Prostate gland (tissue), 2 donors: ENCODE results near the gene ZMIZ1. TPM values are rescaled to one million over a fixed set of nuclear protein-coding genes. Genes with fewer than 3 reads are reported as not detected.

ENCODE experiments used
- DNase-seq: peaks from one replicate; pipeline ENCODE4 v3.0.0-alpha.2; 2019; ENCODE audit warnings: low spot score
- H3K27ac ChIP-seq, 2 donors: fragments of 200-600 bp; sonication (generic); 2 replicates each; pipeline ENCODE4 v1.5.1; 2017 to 2019
- H3K27me3 ChIP-seq: fragments of 200-600 bp; sonication (generic); replicated peaks from 2 replicates; pipeline ENCODE4 v1.5.1; 2019; ENCODE audit not compliant: insufficient read depth
- H3K36me3 ChIP-seq, 2 donors: fragments of 200-600 bp; sonication (generic); 1 replicate in 1 of 2; 2 replicates in 1 of 2; pipeline versions ENCODE4 v1.5.1 to v1.8.1; 2017 to 2019
- H3K4me1 ChIP-seq: fragments of 200-600 bp; sonication (generic); replicated peaks from 2 replicates; pipeline ENCODE4 v1.5.1; 2019
- H3K4me3 ChIP-seq, 2 donors: fragments of 200-600 bp; sonication (generic); 2 replicates each; pipeline ENCODE4 v1.5.1; 2017 to 2019
- H3K9me3 ChIP-seq: fragments of 200-600 bp; sonication (generic); 2 replicates; pipeline ENCODE4 v1.5.1; 2017
- CTCF ChIP-seq, 4 experiments: fragments of 200-600 bp in 2 of 4; fragments of 450-650 bp in 2 of 4; sonication (generic) in 2 of 4; IDR thresholded peaks; 1 replicate in 3 of 4; 2 replicates in 1 of 4; pipeline ENCODE4 v1.5.1; 2016 to 2019; ENCODE audit warnings: antibody characterized with exemption in 4 of 4, mild to moderate bottlenecking in 2 of 4, moderate library complexity in 2 of 4
- POLR2A ChIP-seq: fragments of 450-650 bp; IDR thresholded peaks from one replicate; pipeline ENCODE4 v1.6.1; 2016; ENCODE audit warnings: antibody characterized with exemption, mild to moderate bottlenecking
- POLR2AphosphoS5 ChIP-seq: sonication (generic); formaldehyde crosslinking; IDR thresholded peaks from one replicate; pipeline ENCODE4 v1.6.1; 2017; ENCODE audit warnings: antibody characterized with exemption
- WGBS: methylation state at CpG from one replicate; pipeline ENCODE4 v1.1.5; 2018; 5-methylcytosine and 5-hydroxymethylcytosine counted together
- intact Hi-C: fragments of 100-400 bp; cut with DNase I; formaldehyde crosslinking; loops from one replicate; pipeline ENCODE4 v1.14.2; 2022
- total RNA-seq, 2 donors: library from RNA; depleted of rRNA; stranded (reverse); fragments of >200 nt; gene quantifications; one replicate each; pipeline ENCODE4 v1.1.0, GENCODE V29; 2016

ZMIZ1 gene
- total RNA-seq, 2 donors from 2014 or later: 69.6 to 78.5 TPM

GRCh38 chr10:79285315-79286197, 216.8 kb downstream of the ZMIZ1 start:
- H3K27me3 ChIP-seq: no peaks in the 10 kb centered on the region
- WGBS: 73% methylated on average over 13 of the region's 13 CpGs
- no peak overlapping the region for H3K4me3 ChIP-seq
- H3K27ac ChIP-seq: peak overlapping the region in 1 of 2 donors; percentile 26
- H3K4me1 ChIP-seq: no peaks in the 10 kb centered on the region
- no peaks in the 10 kb centered on the region for H3K9me3 ChIP-seq
- DNase-seq: no peak
- intact Hi-C loops: no loop called here
- H3K36me3 ChIP-seq: no peaks in the 10 kb centered on the region
- TF ChIP-seq CTCF (IDR thresholded peaks at IDR 0.05) (no peak), POLR2AphosphoS5 (no peak), POLR2A (no peak)

GRCh38 chr10:79286318-79286951, 217.7 kb downstream of the ZMIZ1 start:
- no peaks in the 10 kb centered on the region for H3K36me3 ChIP-seq
- no peaks in the 10 kb centered on the region for H3K4me1 ChIP-seq
- H3K27me3 ChIP-seq: no peaks in the 10 kb centered on the region
- peak overlapping the region in 1 of 2 donors; percentile 26 for H3K27ac ChIP-seq
- DNase-seq: peak; percentile 46
- no peaks in the 10 kb centered on the region for H3K9me3 ChIP-seq
- no peak for TF ChIP-seq POLR2A
- TF ChIP-seq CTCF (IDR thresholded peaks at IDR 0.05): no peak
- TF ChIP-seq POLR2AphosphoS5: no peak
- WGBS: 32% methylated on average over 16 of the region's 23 CpGs
- H3K4me3 ChIP-seq: no peak overlapping the region
- intact Hi-C loops: no loop called here

- 84% methylated on average over 15 of the region's 15 CpGs for WGBS
- no peaks in the 10 kb centered on the region for H3K27me3 ChIP-seq
- no peak overlapping the region for H3K27ac ChIP-seq
- no peak for DNase-seq
- no peak for TF ChIP-seq POLR2A
- no peak for TF ChIP-seq POLR2AphosphoS5
- no peak for TF ChIP-seq CTCF (IDR thresholded peaks at IDR 0.05)
- peaks cover 0 to under 1% of the 10 kb centered on the region in 2 donors for H3K36me3 ChIP-seq
- no peak overlapping the region for H3K4me3 ChIP-seq
- H3K4me1 ChIP-seq: no peaks in the 10 kb centered on the region
- H3K9me3 ChIP-seq: no peaks in the 10 kb centered on the region
- intact Hi-C loops: no loop called here
Observed at GRCh38 chr10:79287973-79288723, 219.4 kb downstream of the ZMIZ1 start.

GRCh38 chr10:79289801-79290200, 221.0 kb downstream of the ZMIZ1 start:
- TF ChIP-seq CTCF (IDR thresholded peaks at IDR 0.05) (no peak), POLR2A (no peak), POLR2AphosphoS5 (no peak)
- no peaks in the 10 kb centered on the region for H3K9me3 ChIP-seq
- peaks cover 0 to 5% of the 10 kb centered on the region in 2 donors for H3K36me3 ChIP-seq
- no peaks in the 10 kb centered on the region for H3K27me3 ChIP-seq
- no peak overlapping the region for H3K4me3 ChIP-seq
- intact Hi-C loops: no loop called here
- 74% methylated on average over 3 of the region's 6 CpGs for WGBS
- H3K27ac ChIP-seq: no peak overlapping the region
- H3K4me1 ChIP-seq: no peaks in the 10 kb centered on the region
- DNase-seq: no peak
